ENCODE data around the gene RET. TPM values are rescaled to one million over a fixed set of nuclear protein-coding genes. Genes with fewer than 3 reads are reported as not detected.

Gene RET
- total RNA-seq, 1 experiment from 2014 or later: not detected

DNA sequence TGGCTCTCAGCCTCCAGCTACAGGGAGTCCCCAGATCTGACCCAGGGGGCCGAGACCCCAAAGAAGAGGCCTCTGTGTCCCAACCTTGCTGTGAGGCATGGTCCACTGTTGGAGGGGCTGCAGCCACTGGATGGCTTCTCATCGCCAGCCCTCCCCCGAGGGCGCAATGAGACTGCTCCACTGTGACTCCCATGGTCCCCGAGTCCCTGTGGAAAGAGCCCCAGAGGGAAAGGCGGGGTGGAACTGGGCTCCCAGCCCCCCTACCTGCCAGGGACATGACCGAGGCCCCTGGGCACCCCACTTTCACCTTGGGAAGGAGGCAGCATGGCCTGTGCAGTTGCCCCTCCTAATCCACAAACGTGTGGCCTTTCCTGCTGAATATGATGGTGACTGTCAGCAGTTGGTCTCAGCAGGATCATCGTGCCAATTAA is 33.5 kb upstream of the RET start:
- DNase-seq (ENCODE audit: unreplicated experiment): no peak
- Mint-ChIP-seq H3K9me3 (ENCODE audit: unreplicated experiment) (no peaks in the 10 kb centered on the region), H3K27me3 (ENCODE audit: insufficient read depth, unreplicated experiment) (no peaks in the 10 kb centered on the region), H3K36me3 (ENCODE audit: insufficient read depth, unreplicated experiment) (no peaks in the 10 kb centered on the region), H3K4me1 (ENCODE audit: insufficient read depth, unreplicated experiment) (no peaks in the 10 kb centered on the region), H3K27ac (ENCODE audit: low read depth, unreplicated experiment) (no peak overlapping the region), H3K4me3 (ENCODE audit: unreplicated experiment) (no peak overlapping the region)
- POLR2A ChIA-PET: no interaction called here
- CTCF ChIA-PET: interaction anchor here (0.7 kb wide), 1 partner anchor 40 kb away, joined by 3 read pairs; no protein-coding TSS in a partner anchor
- no TSS peak for BruUV-seq (replicated peaks)
- TF ChIP-seq, protein P1, sequence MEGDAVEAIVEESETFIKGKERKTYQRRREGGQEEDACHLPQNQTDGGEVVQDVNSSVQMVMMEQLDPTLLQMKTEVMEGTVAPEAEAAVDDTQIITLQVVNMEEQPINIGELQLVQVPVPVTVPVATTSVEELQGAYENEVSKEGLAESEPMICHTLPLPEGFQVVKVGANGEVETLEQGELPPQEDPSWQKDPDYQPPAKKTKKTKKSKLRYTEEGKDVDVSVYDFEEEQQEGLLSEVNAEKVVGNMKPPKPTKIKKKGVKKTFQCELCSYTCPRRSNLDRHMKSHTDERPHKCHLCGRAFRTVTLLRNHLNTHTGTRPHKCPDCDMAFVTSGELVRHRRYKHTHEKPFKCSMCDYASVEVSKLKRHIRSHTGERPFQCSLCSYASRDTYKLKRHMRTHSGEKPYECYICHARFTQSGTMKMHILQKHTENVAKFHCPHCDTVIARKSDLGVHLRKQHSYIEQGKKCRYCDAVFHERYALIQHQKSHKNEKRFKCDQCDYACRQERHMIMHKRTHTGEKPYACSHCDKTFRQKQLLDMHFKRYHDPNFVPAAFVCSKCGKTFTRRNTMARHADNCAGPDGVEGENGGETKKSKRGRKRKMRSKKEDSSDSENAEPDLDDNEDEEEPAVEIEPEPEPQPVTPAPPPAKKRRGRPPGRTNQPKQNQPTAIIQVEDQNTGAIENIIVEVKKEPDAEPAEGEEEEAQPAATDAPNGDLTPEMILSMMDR (IDR thresholded peaks at IDR 0.05; ENCODE audit: unreplicated experiment): no peak
- intact Hi-C loops (cut with micrococcal nuclease): no loop called here

DNA sequence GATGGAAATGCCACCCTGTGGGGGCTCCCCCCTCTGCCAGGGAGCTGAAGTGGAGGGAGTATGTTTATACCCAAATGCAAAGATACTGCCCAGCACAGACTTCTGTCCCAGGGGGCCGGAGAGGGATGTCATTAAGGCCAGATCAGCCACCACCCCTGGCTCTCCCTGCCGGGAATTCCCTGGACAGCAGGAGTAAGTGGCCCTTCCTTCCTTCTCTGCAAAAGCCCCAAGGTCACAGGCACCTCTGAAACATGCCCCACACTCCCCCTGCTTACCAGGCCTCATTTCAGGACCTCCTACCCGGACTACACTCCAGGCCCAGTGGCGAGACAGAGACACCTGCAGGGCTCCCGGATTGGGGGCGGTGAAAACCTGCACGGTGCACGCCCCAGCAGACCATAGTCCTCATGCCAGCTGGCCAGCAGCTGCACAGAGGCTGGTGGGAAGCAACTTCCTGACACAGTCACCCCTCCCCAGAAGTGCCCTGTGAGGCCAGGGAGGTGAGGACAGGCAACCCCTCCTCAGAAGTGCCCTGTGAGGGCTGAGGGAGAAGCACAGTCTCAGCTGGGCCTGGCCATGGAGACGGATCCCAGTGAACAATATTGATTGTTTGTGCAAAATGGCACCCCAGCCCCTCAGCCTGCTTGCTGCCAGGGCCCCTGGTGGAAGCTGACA is 33.0 kb upstream of the RET start:
- DNase-seq (ENCODE audit: unreplicated experiment): no peak
- no peak overlapping the region for H3K4me3 Mint-ChIP-seq (ENCODE audit: unreplicated experiment)
- H3K36me3 Mint-ChIP-seq (ENCODE audit: insufficient read depth, unreplicated experiment): no peaks in the 10 kb centered on the region
- TF ChIP-seq, protein P1 (IDR thresholded peaks at IDR 0.05; ENCODE audit: unreplicated experiment): no peak
- H3K9me3 Mint-ChIP-seq (ENCODE audit: unreplicated experiment): no peaks in the 10 kb centered on the region
- H3K4me1 Mint-ChIP-seq (ENCODE audit: insufficient read depth, unreplicated experiment): no peaks in the 10 kb centered on the region
- BruUV-seq (replicated peaks): no TSS peak
- ChIA-PET CTCF (no interaction called here), POLR2A (no interaction called here)
- no peaks in the 10 kb centered on the region for H3K27me3 Mint-ChIP-seq (ENCODE audit: insufficient read depth, unreplicated experiment)
- intact Hi-C loops (cut with micrococcal nuclease): no loop called here
- no peak overlapping the region for H3K27ac Mint-ChIP-seq (ENCODE audit: low read depth, unreplicated experiment)

GRCh38 chr10:43044448-43044921 is 32.4 kb upstream of the RET start:
- no peak for DNase-seq (ENCODE audit: unreplicated experiment)

DNA sequence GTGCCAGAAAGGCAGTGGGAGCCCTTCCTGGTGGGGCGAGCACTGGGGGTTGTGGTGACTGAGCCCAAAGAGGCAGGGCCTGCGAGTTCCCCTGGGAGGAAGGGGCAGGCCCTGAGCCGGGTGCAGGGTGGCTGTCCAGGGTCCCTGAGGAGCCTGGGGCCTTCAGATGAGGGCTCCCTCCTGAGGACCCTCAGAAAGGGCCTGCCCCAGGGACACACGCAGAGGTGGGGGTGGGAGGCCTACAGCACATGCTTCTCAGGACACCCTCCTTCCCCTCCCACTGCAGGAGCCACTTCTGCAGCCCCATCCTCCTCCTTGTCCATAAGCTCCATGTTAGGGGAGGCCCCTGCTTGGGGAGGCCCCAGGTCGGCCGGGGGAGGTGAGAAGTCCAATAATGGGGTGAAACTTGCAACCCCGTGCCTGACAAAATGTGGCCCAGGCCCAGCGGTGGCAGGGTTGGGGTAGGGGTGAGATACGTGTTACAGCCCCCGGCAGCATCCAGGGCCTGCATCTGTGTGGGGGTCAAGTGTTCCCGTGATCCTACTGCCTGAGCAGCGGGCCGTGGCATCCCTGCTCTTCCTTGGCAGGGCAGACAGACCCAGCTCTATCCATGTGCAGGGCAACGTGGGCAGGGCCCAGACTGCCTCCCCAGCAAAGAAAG is 31.8 kb upstream of the RET start:
- CTCF ChIA-PET: interaction anchor here (0.7 kb wide), 1 partner anchor 186 kb away, joined by 3 read pairs; no protein-coding TSS in a partner anchor
- intact Hi-C loops (cut with micrococcal nuclease): no loop called here
- no TSS peak for BruUV-seq (replicated peaks)

More at GRCh38 chr10:43044448-43044921, 32.4 kb upstream of the RET start:
- no peak overlapping the region for H3K4me3 Mint-ChIP-seq (ENCODE audit: unreplicated experiment)
- ChIA-PET POLR2A (no interaction called here), CTCF (interaction anchor here (0.7 kb wide), 1 partner anchor 186 kb away, joined by 3 read pairs; no protein-coding TSS in a partner anchor)
- no peaks in the 10 kb centered on the region for H3K9me3 Mint-ChIP-seq (ENCODE audit: unreplicated experiment)
- no peaks in the 10 kb centered on the region for H3K27me3 Mint-ChIP-seq (ENCODE audit: insufficient read depth, unreplicated experiment)
- no peak overlapping the region for H3K27ac Mint-ChIP-seq (ENCODE audit: low read depth, unreplicated experiment)
- TF ChIP-seq, protein P1 (IDR thresholded peaks at IDR 0.05; ENCODE audit: unreplicated experiment): no peak
- intact Hi-C loops (cut with micrococcal nuclease): no loop called here
- no TSS peak for BruUV-seq (replicated peaks)
- H3K4me1 Mint-ChIP-seq (ENCODE audit: insufficient read depth, unreplicated experiment): no peaks in the 10 kb centered on the region
- no peaks in the 10 kb centered on the region for H3K36me3 Mint-ChIP-seq (ENCODE audit: insufficient read depth, unreplicated experiment)

More for the DNA sequence above, 31.8 kb upstream of the RET start:
- POLR2A ChIA-PET: no interaction called here
- no peak for DNase-seq (ENCODE audit: unreplicated experiment)
- no peak overlapping the region for H3K4me3 Mint-ChIP-seq (ENCODE audit: unreplicated experiment)
- no peaks in the 10 kb centered on the region for H3K36me3 Mint-ChIP-seq (ENCODE audit: insufficient read depth, unreplicated experiment)
- H3K27ac Mint-ChIP-seq (ENCODE audit: low read depth, unreplicated experiment): no peak overlapping the region
- H3K27me3 Mint-ChIP-seq (ENCODE audit: insufficient read depth, unreplicated experiment): peaks cover 6% of the 10 kb centered on the region
- no peaks in the 10 kb centered on the region for H3K4me1 Mint-ChIP-seq (ENCODE audit: insufficient read depth, unreplicated experiment)
- H3K9me3 Mint-ChIP-seq (ENCODE audit: unreplicated experiment): no peaks in the 10 kb centered on the region
- TF ChIP-seq, protein P1 (IDR thresholded peaks at IDR 0.05; ENCODE audit: unreplicated experiment): no peak
